Psoas muscle (tissue), 8 donors: ENCODE results near the gene EHD2. TPM values are rescaled to one million over a fixed set of nuclear protein-coding genes. Genes with fewer than 3 reads are reported as not detected.

Source experiments
- ATAC-seq, 4 donors: fragments of 200-7000 bp; cut with Tn5 transposase; one replicate each; pipeline ENCODE4 v1.9.1; 2020; ENCODE audit warnings: moderate library complexity in 3 of 4, mild to moderate bottlenecking in 2 of 4
- DNase-seq, 2 donors: peaks; one replicate each; pipeline ENCODE4 v3.0.0-alpha.2; 2020
- H3K27ac ChIP-seq: fragments of 200-600 bp; one replicate; pipeline ENCODE4 v1.8.0; 2022
- H3K27me3 ChIP-seq, 3 donors: fragments of 200-600 bp in 1 of 3; one replicate each; pipeline versions ENCODE4 v1.6.1 to v1.8.0; 2013 to 2022; ENCODE audit warnings: low read length in 2 of 3, mild to moderate bottlenecking in 2 of 3, moderate library complexity in 1 of 3; ENCODE audit not compliant: insufficient read depth in 3 of 3
- H3K36me3 ChIP-seq, 2 donors: fragments of 200-600 bp in 1 of 2; one replicate each; pipeline versions ENCODE4 v1.6.1 to v1.8.0; 2013 to 2022; ENCODE audit warnings: low read depth in 1 of 2, mild to moderate bottlenecking in 1 of 2, moderate library complexity in 1 of 2; ENCODE audit not compliant: insufficient read depth in 1 of 2
- H3K4me1 ChIP-seq: fragments of 200-600 bp; one replicate; pipeline ENCODE4 v1.8.0; 2022
- H3K4me3 ChIP-seq: fragments of 200-600 bp; one replicate; pipeline ENCODE4 v1.8.0; 2022; ENCODE audit warnings: mild to moderate bottlenecking
- H3K9me3 ChIP-seq: fragments of 200-600 bp; one replicate; pipeline ENCODE4 v1.8.0; 2022
- WGBS, 3 donors: extraction: QIAGEN DNeasy Blood & Tissue Kit; methylation state at CpG; one replicate each; pipeline versions ENCODE4 v1.1.6 to v1.1.7; 2013; 5-methylcytosine and 5-hydroxymethylcytosine counted together
- intact Hi-C, 2 donors: fragments of 100-400 bp; cut with DNase I; formaldehyde crosslinking; loops; one replicate each; pipeline versions ENCODE4 v1.11.0 to v1.14.2; 2022
- polyA plus RNA-seq, 3 donors: library from polyadenylated mRNA; stranded (reverse); fragments of 200-250 nt; gene quantifications; one replicate each; pipeline ENCODE4 v1.2.3, GENCODE V29; 2013
- total RNA-seq, 4 donors: library from RNA; stranded (reverse); fragmentation: NEBNext Ultra II Directional in 2 of 4; extraction: Animal tissue kit (Norgen Biotek cat#: 25700) in 2 of 4; gene quantifications; one replicate each; pipeline versions ENCODE4 v1.2.1 to v1.2.4, GENCODE V29; 2021 to 2023
- TF ChIP-seq, protein P1 (sequence below): fragments of 200-600 bp; IDR thresholded peaks from one replicate; pipeline ENCODE4 v1.8.0; 2022; ENCODE audit warnings: antibody characterized with exemption
- donor health status: healthy with polysubstance abuse.
- donor health status: DM: no; HTN: no; CAD: no; lungs with moderate emphysema.
- donor health status: Bipolar disorder and iron deficiency.
- donor health status: healthy.
- donor health status: DM: yes; HTN: yes; CAD: no.
- donor health status: DM: no; HTN: no; CAD: no.
- donor health status: DM: no; HTN: no; CAD: no.
- donor health status: DM: yes; HTN: yes; CAD: no.

EHD2 gene
- total and polyA plus RNA-seq, 7 donors: 14.7 to 46.3 (median 27.8) TPM

GRCh38 chr19:47792616-47793015 lies 79.4 kb downstream of the EHD2 start:
- H3K9me3 ChIP-seq: no peaks in the 10 kb centered on the region
- no peak overlapping the region for H3K27ac ChIP-seq
- intact Hi-C loops: loop anchor here in 1 of 2 donors (5.0 kb wide), 1 partner anchor 80 kb away; the partner anchor contains the start of gene EHD2
- DNase-seq (no peak), ATAC-seq (no peak)
- H3K36me3 ChIP-seq: no peaks in the 10 kb centered on the region
- no peak overlapping the region for H3K4me3 ChIP-seq
- H3K4me1 ChIP-seq: no peaks in the 10 kb centered on the region
- whole genome bisulfite sequencing, 3 donors: 94 to 100% (median 97%) methylated on average over 1 of the region's 1 CpG
- TF ChIP-seq, protein P1, sequence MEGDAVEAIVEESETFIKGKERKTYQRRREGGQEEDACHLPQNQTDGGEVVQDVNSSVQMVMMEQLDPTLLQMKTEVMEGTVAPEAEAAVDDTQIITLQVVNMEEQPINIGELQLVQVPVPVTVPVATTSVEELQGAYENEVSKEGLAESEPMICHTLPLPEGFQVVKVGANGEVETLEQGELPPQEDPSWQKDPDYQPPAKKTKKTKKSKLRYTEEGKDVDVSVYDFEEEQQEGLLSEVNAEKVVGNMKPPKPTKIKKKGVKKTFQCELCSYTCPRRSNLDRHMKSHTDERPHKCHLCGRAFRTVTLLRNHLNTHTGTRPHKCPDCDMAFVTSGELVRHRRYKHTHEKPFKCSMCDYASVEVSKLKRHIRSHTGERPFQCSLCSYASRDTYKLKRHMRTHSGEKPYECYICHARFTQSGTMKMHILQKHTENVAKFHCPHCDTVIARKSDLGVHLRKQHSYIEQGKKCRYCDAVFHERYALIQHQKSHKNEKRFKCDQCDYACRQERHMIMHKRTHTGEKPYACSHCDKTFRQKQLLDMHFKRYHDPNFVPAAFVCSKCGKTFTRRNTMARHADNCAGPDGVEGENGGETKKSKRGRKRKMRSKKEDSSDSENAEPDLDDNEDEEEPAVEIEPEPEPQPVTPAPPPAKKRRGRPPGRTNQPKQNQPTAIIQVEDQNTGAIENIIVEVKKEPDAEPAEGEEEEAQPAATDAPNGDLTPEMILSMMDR: no peak
- no peaks in the 10 kb centered on the region for H3K27me3 ChIP-seq

Other genes with a start within 250 kb of the EHD2 start
- under 1 TPM; 0.13 to 0.54 (median 0.25) TPM for gene SLC8A2, start 241.5 kb upstream of the EHD2 start, total RNA-seq
- under 1 TPM in 2 of 3 donors, not detected in 1; 0.12 to 0.18 TPM for gene SLC8A2, start 241.5 kb upstream of the EHD2 start, polyA plus RNA-seq
- gene KPTN, start 229.2 kb upstream of the EHD2 start, total RNA-seq: 10 to 100 TPM in 1 of 4 donors, 1 to 10 TPM in 3; 5.9 to 11.2 (median 8.1) TPM
- 10 to 100 TPM in 1 of 3 donors, 1 to 10 TPM in 2; 3.8 to 21.5 (median 9.7) TPM for gene KPTN, start 229.2 kb upstream of the EHD2 start, polyA plus RNA-seq
- 100 to 1,000 TPM; 124 to 182 (median 159) TPM for gene NAPA, start 198.4 kb upstream of the EHD2 start, total RNA-seq
- gene NAPA, start 198.4 kb upstream of the EHD2 start, polyA plus RNA-seq: 100 to 1,000 TPM; 103 to 123 (median 109) TPM
- gene ZNF541, start 140.3 kb upstream of the EHD2 start, total RNA-seq: under 1 TPM; 0.13 to 0.73 (median 0.32) TPM
- gene ZNF541, start 140.3 kb upstream of the EHD2 start, polyA plus RNA-seq: under 1 TPM; 0.06 to 0.42 (median 0.08) TPM
- gene BICRA, start 104.3 kb upstream of the EHD2 start, total RNA-seq: 10 to 100 TPM in 3 of 4 donors, 1 to 10 TPM in 1; 9.6 to 22.4 (median 13.7) TPM
- gene BICRA, start 104.3 kb upstream of the EHD2 start, polyA plus RNA-seq: 1 to 10 TPM; 3.1 to 9.9 (median 4.9) TPM
- 100 to 1,000 TPM in 3 of 4 donors, 10 to 100 TPM in 1; 96.3 to 166 (median 127) TPM for gene NOP53, start 32.1 kb downstream of the EHD2 start, total RNA-seq
- 100 to 1,000 TPM; 247 to 268 (median 257) TPM for gene NOP53, start 32.1 kb downstream of the EHD2 start, polyA plus RNA-seq
- 100 to 1,000 TPM; 677 to 969 (median 733) TPM for gene SELENOW, start 65.3 kb downstream of the EHD2 start, total RNA-seq
- gene SELENOW, start 65.3 kb downstream of the EHD2 start, polyA plus RNA-seq: 1,000 to 10,000 TPM in 2 of 3 donors, 100 to 1,000 TPM in 1; 434 to 1,620 (median 1,372) TPM
- gene TPRX1, start 91.1 kb downstream of the EHD2 start, total RNA-seq: not detected
- not detected for gene TPRX1, start 91.1 kb downstream of the EHD2 start, polyA plus RNA-seq
- not detected for gene CRX, start 108.5 kb downstream of the EHD2 start, total RNA-seq
- gene CRX, start 108.5 kb downstream of the EHD2 start, polyA plus RNA-seq: under 1 TPM in 1 of 3 donors, not detected in 2; 0.01 TPM
- gene TPRX2, start 145.8 kb downstream of the EHD2 start, total RNA-seq: not detected
- gene TPRX2, start 145.8 kb downstream of the EHD2 start, polyA plus RNA-seq: not detected
- not detected for gene SULT2A1, start 172.9 kb downstream of the EHD2 start, total RNA-seq
- gene SULT2A1, start 172.9 kb downstream of the EHD2 start, polyA plus RNA-seq: not detected